HCT116 (cell line): ENCODE measurements around the gene TEDC1. TPM values are rescaled to one million over a fixed set of nuclear protein-coding genes. Genes with fewer than 3 reads are reported as not detected.

ENCODE experiments used
- ATAC-seq: fragments of 200-7000 bp; cut with Tn5 transposase; 2 replicates; pipeline ENCODE4 v1.9.1; 2020; ENCODE audit warnings: mild to moderate bottlenecking, moderate library complexity
- BruUV-seq: library from RNA; stranded (reverse); fragments of 400-500 nt; replicated peaks from 2 replicates; lab custom pipeline; 2021; lab: Mats Ljungman, UMichigan
- CTCF ChIA-PET: fragments of 300-600 bp; sonication (Branson Sonifier 250); formaldehyde crosslinking; loops from one replicate; lab custom pipeline; 2021; ENCODE audit warnings: antibody characterized with exemption; lab: Charles Lee
- POLR2A ChIA-PET: fragments of 300-600, 350-600 bp; sonication (Branson Sonifier 250); formaldehyde crosslinking; loops from one replicate; lab custom pipeline; 2021; ENCODE audit warnings: antibody characterized with exemption; lab: Charles Lee
- RAD21 ChIA-PET, 2 experiments: fragments of 300-600 bp; sonication (Branson Sonifier 250); formaldehyde crosslinking; loops; one replicate each; lab custom pipeline; 2023; ENCODE audit warnings: low total read pairs in 2 of 2; ENCODE audit not compliant: uncharacterized antibody in 2 of 2, unreplicated experiment in 2 of 2, low non-redundant PET in 1 of 2; lab: Charles Lee
- DNase-seq: peaks from one replicate; pipeline ENCODE4 v3.0.0-alpha.2; 2010; ENCODE audit warnings: low read depth, low spot score
- H2AFZ ChIP-seq: fragments of 200-600 bp; shearing (Covaris generic), sonication (generic); 2 replicates; pipeline ENCODE4 v1.6.1; 2017; ENCODE audit warnings: low read depth, mixed run types, mixed read lengths, antibody characterized with exemption, low read length; ENCODE audit not compliant: poor library complexity, severe bottlenecking
- H3K27ac ChIP-seq: 2 replicates; pipeline ENCODE4 v1.5.1; 2012; ENCODE audit warnings: low read depth, low read length
- H3K27me3 ChIP-seq: fragments of 200-600 bp; sonication (generic); 2 replicates; pipeline ENCODE4 v1.6.1; 2016; ENCODE audit warnings: mixed run types, low read length, mixed read lengths; ENCODE audit not compliant: insufficient read depth
- H3K36me3 ChIP-seq, 2 experiments: fragments of 200-500 bp in 1 of 2; fragments of 200-600 bp in 1 of 2; sonication (Bioruptor generic) in 1 of 2; sonication (generic) in 1 of 2; 2 replicates each; pipeline versions ENCODE4 v1.5.1 to v1.6.1; 2014 to 2016; ENCODE audit warnings: low read length in 2 of 2, inconsistent platforms in 1 of 2, mixed read lengths in 1 of 2, mixed run types in 1 of 2; ENCODE audit not compliant: insufficient read depth in 2 of 2, control insufficient read depth in 1 of 2
- H3K4me1 ChIP-seq, 2 experiments: fragments of 200-600 bp in 1 of 2; sonication (generic) in 1 of 2; 2 replicates each; pipeline versions ENCODE4 v1.5.1 to v1.6.1; 2012 to 2017; ENCODE audit warnings: low read length in 2 of 2, inconsistent platforms in 1 of 2, mild to moderate bottlenecking in 1 of 2, mixed read lengths in 1 of 2, mixed run types in 1 of 2, moderate library complexity in 1 of 2; ENCODE audit not compliant: insufficient read depth in 2 of 2, control insufficient read depth in 1 of 2
- H3K4me2 ChIP-seq: fragments of 200-600 bp; sonication (generic); 2 replicates; pipeline ENCODE4 v1.6.1; 2017; ENCODE audit warnings: mixed run types, low read length, mixed read lengths
- H3K4me3 ChIP-seq, 2 experiments: fragments of 200-600 bp in 1 of 2; sonication (generic) in 1 of 2; replicated peaks in 1 of 2; 2 replicates each; pipeline ENCODE4 v1.5.1; 2011 to 2016; ENCODE audit warnings: low read length in 2 of 2, control low read depth in 1 of 2, low read depth in 1 of 2, mild to moderate bottlenecking in 1 of 2, mixed read lengths in 1 of 2, mixed run types in 1 of 2
- H3K79me2 ChIP-seq: fragments of 200-600 bp; sonication (generic); 2 replicates; pipeline ENCODE4 v1.6.1; 2017; ENCODE audit warnings: mild to moderate bottlenecking, mixed run types, low read length, moderate library complexity, mixed read lengths; ENCODE audit not compliant: insufficient read depth
- H3K9ac ChIP-seq: fragments of 200-600 bp; sonication (generic); 2 replicates; pipeline ENCODE4 v1.6.1; 2016; ENCODE audit warnings: low read length, mixed read lengths
- H3K9me2 ChIP-seq: fragments of 200-600 bp; sonication (generic), shearing (Covaris generic); 2 replicates; pipeline ENCODE4 v1.6.1; 2017; ENCODE audit warnings: mixed run types, mild to moderate bottlenecking, moderate library complexity; ENCODE audit not compliant: insufficient read depth
- H3K9me3 ChIP-seq, 2 experiments: fragments of 200-500 bp in 1 of 2; fragments of 200-600 bp in 1 of 2; sonication (Bioruptor generic) in 1 of 2; sonication (generic) in 1 of 2; 2 replicates each; pipeline ENCODE4 v1.6.1; 2014 to 2017; ENCODE audit warnings: low read length in 2 of 2, mixed read lengths in 2 of 2, inconsistent platforms in 1 of 2, low read depth in 1 of 2, mild to moderate bottlenecking in 1 of 2, mixed run types in 1 of 2, moderate library complexity in 1 of 2; ENCODE audit not compliant: control insufficient read depth in 1 of 2, insufficient read depth in 1 of 2
- H4K20me1 ChIP-seq: fragments of 200-600 bp; sonication (generic), shearing (Covaris generic); 2 replicates; pipeline ENCODE4 v1.6.1; 2017; ENCODE audit warnings: mixed run types, mild to moderate bottlenecking, moderate library complexity; ENCODE audit not compliant: insufficient read depth
- CEBPB ChIP-seq: IDR thresholded peaks from 2 replicates; pipeline ENCODE4 v1.6.1; 2012; ENCODE audit warnings: low read depth
- ELF1 ChIP-seq: IDR thresholded peaks from 2 replicates; pipeline ENCODE4 v1.6.1; 2012; ENCODE audit warnings: low read depth, borderline replicate concordance
- EZH2 ChIP-seq: fragments of 200-600 bp; sonication (generic); IDR thresholded peaks from 2 replicates; pipeline ENCODE4 v1.6.1; 2017; ENCODE audit warnings: antibody characterized with exemption, mixed run types
- EZH2phosphoT487 ChIP-seq: fragments of 200-600 bp; IDR thresholded peaks from 2 replicates; pipeline ENCODE4 v1.6.1; 2018; ENCODE audit warnings: antibody characterized with exemption, borderline replicate concordance
- JUND ChIP-seq: IDR thresholded peaks from 2 replicates; pipeline ENCODE4 v1.6.1; 2012
- MAX ChIP-seq: IDR thresholded peaks from 2 replicates; pipeline ENCODE4 v1.6.1; 2012
- POLR2A ChIP-seq: IDR thresholded peaks from 2 replicates; pipeline ENCODE4 v1.7.0; 2011; ENCODE audit warnings: borderline replicate concordance; ENCODE audit not compliant: insufficient read depth, insufficient read length; ENCODE audit errors: extremely low read depth
- SRF ChIP-seq: IDR thresholded peaks from 2 replicates; pipeline ENCODE4 v1.6.1; 2012; ENCODE audit warnings: low read depth
- TCF7L2 ChIP-seq: IDR thresholded peaks from 2 replicates; pipeline ENCODE4 v1.7.0; 2011; ENCODE audit warnings: borderline replicate concordance, inconsistent platforms; ENCODE audit not compliant: insufficient read depth, insufficient read length; ENCODE audit errors: extremely low read depth
- ZBTB33 ChIP-seq: IDR thresholded peaks from 2 replicates; pipeline ENCODE4 v1.6.1; 2011; ENCODE audit warnings: mild to moderate bottlenecking, low read length, moderate library complexity; ENCODE audit not compliant: insufficient replicate concordance; ENCODE audit errors: extremely low read depth
- ZNF274 ChIP-seq: fragments of 200-500 bp; sonication (Bioruptor generic); IDR thresholded peaks from 2 replicates; pipeline ENCODE4 v1.6.1; 2014; ENCODE audit warnings: mild to moderate bottlenecking, low read depth, low read length, inconsistent platforms
- intact Hi-C: fragments of 100-400 bp; cut with micrococcal nuclease; formaldehyde crosslinking; loops from 2 replicates; pipeline ENCODE4 v1.10.0; 2022
- total RNA-seq: library from RNA; stranded (reverse); gene quantifications from one replicate; pipeline ENCODE4 v1.2.1, GENCODE V29; 2021; ENCODE audit not compliant: unreplicated experiment

The TEDC1 gene
- total RNA-seq, 1 experiment from 2014 or later = 40.4 TPM

- TF ChIP-seq TCF7L2 = no peak
- no peak for TF ChIP-seq EZH2phosphoT487
- no peak for TF ChIP-seq ZNF274
These were observed 37.0 kb downstream of the TEDC1 start (continued) for GRCh38 chr14:105527826-105528585.

- peak overlapping the region in 1 of 2 experiments; percentile 62; a peak in 2 of 4 replicates for H3K4me3 ChIP-seq
- no peak overlapping the region for H3K27ac ChIP-seq
- peak overlapping the region; percentile 84 for H3K4me2 ChIP-seq
- H3K79me2 ChIP-seq = no peaks in the 10 kb centered on the region
- H2AFZ ChIP-seq = no peak overlapping the region
- H3K9me3 ChIP-seq = no peaks in the 10 kb centered on the region
- ATAC-seq = peak; percentile 2
- no peak overlapping the region; the same call in 1 of the 2 replicates for H3K9ac ChIP-seq
- H3K4me1 ChIP-seq = peaks cover 8 to 23% of the 10 kb centered on the region in 2 experiments; a peak in 3 of 4 replicates
- DNase-seq = no peak
- no TSS peak for BruUV-seq
- no peaks in the 10 kb centered on the region for H3K36me3 ChIP-seq
- intact Hi-C loops = loop anchor here (1.0 to 5.0 kb wide), 2 partner anchors 36 to 157 kb away; partner anchors contain the start of gene TEDC1
- no peaks in the 10 kb centered on the region for H4K20me1 ChIP-seq
- POLR2A ChIA-PET = no interaction called here
- RAD21 ChIA-PET = interaction anchor here (0.6 to 1.3 kb wide), 6 partner anchors 17 to 158 kb away, joined by 3 to 6 read pairs (median 4); no protein-coding TSS in a partner anchor
- H3K27me3 ChIP-seq = no peaks in the 10 kb centered on the region
- H3K9me2 ChIP-seq = no peaks in the 10 kb centered on the region
- TF ChIP-seq ELF1 = no peak
- no peak for TF ChIP-seq EZH2
- TF ChIP-seq POLR2A = no peak
- no peak for TF ChIP-seq CEBPB
- no peak for TF ChIP-seq MAX
- no peak for TF ChIP-seq ZBTB33
- no peak for TF ChIP-seq SRF
- no peak for TF ChIP-seq JUND
- CTCF ChIA-PET = interaction anchor here (0.6 to 1.6 kb wide), 8 partner anchors 9 to 361 kb away, joined by 3 to 17 read pairs (median 6); no protein-coding TSS in a partner anchor
These were observed 37.7 kb downstream of the TEDC1 start for GRCh38 chr14:105528586-105529318.
